Stomach (tissue), 9 donors: ENCODE results near the gene HOXA6. TPM values are rescaled to one million over a fixed set of nuclear protein-coding genes. Genes with fewer than 3 reads are reported as not detected.

Source experiments
- DNase-seq, 2 donors: peaks; one replicate each; pipeline versions ENCODE4 v3.0.0 to v3.0.0-alpha.2; 2013 to 2019
- H3K27ac ChIP-seq, 5 donors: fragments of 200-600 bp in 4 of 5; sonication (generic) in 4 of 5; one replicate each; pipeline ENCODE4 v1.5.1; 2013 to 2019; ENCODE audit warnings: mild to moderate bottlenecking in 1 of 5, moderate library complexity in 1 of 5
- H3K27me3 ChIP-seq, 3 donors: fragments of 200-600 bp; sonication (generic); one replicate each; pipeline ENCODE4 v1.5.1; 2017 to 2019; ENCODE audit warnings: mixed run types in 1 of 3
- H3K36me3 ChIP-seq, 4 donors: fragments of 200-600 bp; sonication (generic); 1 replicate in 3 of 4; 2 replicates in 1 of 4; pipeline ENCODE4 v1.5.1; 2016 to 2019
- H3K4me1 ChIP-seq, 4 donors: fragments of 200-600 bp; sonication (generic); one replicate each; pipeline ENCODE4 v1.5.1; 2016 to 2019
- H3K4me3 ChIP-seq, 4 donors: fragments of 200-600 bp; sonication (generic) in 3 of 4; one replicate each; pipeline ENCODE4 v1.5.1; 2016 to 2019; ENCODE audit warnings: mild to moderate bottlenecking in 1 of 4
- H3K9me3 ChIP-seq, 4 donors: fragments of 200-600 bp; sonication (generic); one replicate each; pipeline ENCODE4 v1.5.1; 2016 to 2019
- EP300 ChIP-seq: sonication (generic); formaldehyde crosslinking; IDR thresholded peaks from one replicate; pipeline ENCODE4 v1.6.1; 2017; ENCODE audit warnings: antibody characterized with exemption
- POLR2A ChIP-seq, 4 donors: fragments of 450-650 bp; IDR thresholded peaks; one replicate each; pipeline ENCODE4 v1.6.1; 2016; ENCODE audit warnings: antibody characterized with exemption in 4 of 4, control low read depth in 2 of 4, mild to moderate bottlenecking in 1 of 4, moderate library complexity in 1 of 4
- POLR2AphosphoS5 ChIP-seq, 3 donors: sonication (generic); formaldehyde crosslinking; IDR thresholded peaks; one replicate each; pipeline ENCODE4 v1.6.1; 2016; ENCODE audit warnings: antibody characterized with exemption in 3 of 3
- WGBS, 5 donors: extraction: QIAGEN DNeasy Blood & Tissue Kit in 3 of 5; methylation state at CpG; one replicate each; pipeline versions ENCODE4 v1.1.5 to v1.1.7; 2013 to 2018; 5-methylcytosine and 5-hydroxymethylcytosine counted together
- intact Hi-C: fragments of 100-400 bp; cut with DNase I; formaldehyde crosslinking; loops from one replicate; pipeline ENCODE4 v1.15.1; 2023; ENCODE audit warnings: low total_unique reads
- polyA plus RNA-seq, 3 donors: library from polyadenylated mRNA; stranded (reverse); fragments of 200-250 nt; gene quantifications; one replicate each; pipeline ENCODE4 v1.2.3, GENCODE V29; 2013
- total RNA-seq, 5 donors: library from RNA; depleted of rRNA; stranded (reverse); fragments of >200 nt; gene quantifications; one replicate each; pipeline versions ENCODE4 v1.1.0 to v1.2.3, GENCODE V29; 2014 to 2016
- TF ChIP-seq, protein P1 (sequence below), 7 experiments: fragments of 450-650 bp in 4 of 7; fragments of 200-600 bp in 3 of 7; sonication (generic) in 3 of 7; IDR thresholded peaks; one replicate each; pipeline ENCODE4 v1.5.1; 2016 to 2019; ENCODE audit warnings: antibody characterized with exemption in 7 of 7, control low read depth in 2 of 7, mild to moderate bottlenecking in 1 of 7
- donor health status: healthy with polysubstance abuse.
- donor health status: Bipolar disorder and iron deficiency.
- donor health status: healthy.

HOXA6 gene
- total and polyA plus RNA-seq, 8 donors: 0.81 to 12.7 (median 3.7) TPM; not detected in 5

DNA sequence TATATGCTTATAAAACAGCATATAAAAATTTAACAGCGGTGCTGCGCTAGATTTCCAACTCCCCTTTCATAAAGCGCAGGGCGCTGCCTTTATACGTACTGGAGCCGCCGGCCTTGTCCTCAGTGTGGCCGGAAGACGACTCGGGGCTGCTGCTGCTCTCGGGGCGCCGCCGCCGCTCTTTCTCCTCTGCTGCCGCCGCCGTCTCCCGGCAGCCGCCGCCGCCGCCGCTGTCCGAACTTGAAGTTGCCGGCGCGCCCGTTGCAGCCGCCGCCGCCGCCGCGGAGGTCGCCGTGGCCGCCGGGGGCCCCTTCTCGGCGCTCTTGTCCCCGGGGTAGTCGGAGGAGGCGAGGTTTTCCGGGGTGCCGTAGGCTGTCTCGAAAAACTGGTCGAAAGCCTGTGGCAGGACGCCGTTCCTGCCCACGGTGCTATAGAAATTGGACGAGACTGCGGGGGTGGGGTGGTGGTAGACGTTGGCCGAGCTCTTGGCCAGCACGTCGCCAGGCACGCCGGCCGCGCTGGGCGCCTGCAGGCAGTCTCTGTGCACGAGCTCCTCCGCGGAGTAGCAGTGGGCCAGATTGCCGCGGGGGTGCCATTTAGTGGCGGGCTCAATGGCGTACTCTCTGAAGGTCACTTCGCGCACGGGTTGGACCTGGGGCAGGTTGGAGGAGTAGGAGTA lies 36.9 kb upstream of the HOXA6 start:
- Histone ChIP-seq H3K36me3 (no peaks in the 10 kb centered on the region), H3K27me3 (peaks cover 74 to 100% (median 95%) of the 10 kb centered on the region in 3 donors), H3K27ac (no peak overlapping the region), H3K9me3 (peaks cover 0 to 16% (median 0%) of the 10 kb centered on the region in 4 donors), H3K4me1 (peaks cover 42 to 64% (median 57%) of the 10 kb centered on the region in 4 donors), H3K4me3 (peak overlapping the region; percentile 18 to 52 (median 40))
- WGBS, 5 donors: 2 to 15% (median 5%) methylated on average over 21 to 72 of the region's 72 CpGs
- DNase-seq: peak; percentile 34 to 67
- intact Hi-C loops: no loop called here
- TF ChIP-seq, protein P1, sequence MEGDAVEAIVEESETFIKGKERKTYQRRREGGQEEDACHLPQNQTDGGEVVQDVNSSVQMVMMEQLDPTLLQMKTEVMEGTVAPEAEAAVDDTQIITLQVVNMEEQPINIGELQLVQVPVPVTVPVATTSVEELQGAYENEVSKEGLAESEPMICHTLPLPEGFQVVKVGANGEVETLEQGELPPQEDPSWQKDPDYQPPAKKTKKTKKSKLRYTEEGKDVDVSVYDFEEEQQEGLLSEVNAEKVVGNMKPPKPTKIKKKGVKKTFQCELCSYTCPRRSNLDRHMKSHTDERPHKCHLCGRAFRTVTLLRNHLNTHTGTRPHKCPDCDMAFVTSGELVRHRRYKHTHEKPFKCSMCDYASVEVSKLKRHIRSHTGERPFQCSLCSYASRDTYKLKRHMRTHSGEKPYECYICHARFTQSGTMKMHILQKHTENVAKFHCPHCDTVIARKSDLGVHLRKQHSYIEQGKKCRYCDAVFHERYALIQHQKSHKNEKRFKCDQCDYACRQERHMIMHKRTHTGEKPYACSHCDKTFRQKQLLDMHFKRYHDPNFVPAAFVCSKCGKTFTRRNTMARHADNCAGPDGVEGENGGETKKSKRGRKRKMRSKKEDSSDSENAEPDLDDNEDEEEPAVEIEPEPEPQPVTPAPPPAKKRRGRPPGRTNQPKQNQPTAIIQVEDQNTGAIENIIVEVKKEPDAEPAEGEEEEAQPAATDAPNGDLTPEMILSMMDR (IDR thresholded peaks at IDR 0.05): no peak
- TF ChIP-seq POLR2A (IDR thresholded peaks at IDR 0.05) (no peak), EP300 (no peak), POLR2AphosphoS5 (IDR thresholded peaks at IDR 0.05) (no peak)

DNA sequence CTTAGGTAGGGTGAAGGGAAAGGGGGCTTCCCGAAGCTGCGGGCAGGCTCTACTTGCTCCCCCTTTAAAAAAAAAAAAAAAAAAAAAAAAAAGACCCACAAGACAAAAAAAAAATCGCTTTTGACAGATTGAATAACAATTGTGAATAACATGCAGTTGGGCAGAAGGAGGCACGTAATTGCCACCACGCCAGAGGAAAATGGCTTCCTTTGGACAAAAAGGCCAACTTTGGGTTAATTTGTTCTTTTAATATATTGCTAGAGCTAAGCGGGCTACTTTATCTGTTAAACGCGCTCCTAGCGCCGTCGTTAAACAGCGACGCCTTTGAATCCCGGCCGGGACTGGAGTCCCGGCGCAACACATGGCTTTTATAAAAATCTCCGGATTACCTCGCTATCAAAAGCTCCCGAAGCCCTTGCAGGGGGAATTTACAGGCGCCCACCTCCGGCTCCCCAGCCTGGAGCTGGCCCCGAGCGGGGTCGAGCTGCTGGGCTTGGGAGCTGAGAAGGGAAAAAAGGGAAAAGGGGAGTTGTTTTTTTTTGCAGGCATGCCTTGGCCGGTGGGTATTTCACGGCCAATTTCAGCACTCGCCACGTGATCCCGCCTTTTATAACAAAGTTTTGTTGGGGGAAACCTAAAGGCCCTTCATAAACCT lies 36.2 kb upstream of the HOXA6 start:
- intact Hi-C loops: no loop called here
- H3K9me3 ChIP-seq: peaks cover 0 to 16% (median 0%) of the 10 kb centered on the region in 4 donors
- TF ChIP-seq, protein P1 (IDR thresholded peaks at IDR 0.05): no peak
- TF ChIP-seq EP300 (no peak), POLR2AphosphoS5 (IDR thresholded peaks at IDR 0.05) (no peak), POLR2A (IDR thresholded peaks at IDR 0.05) (no peak)
- peak in 1 of 2 donors; percentile 23 for DNase-seq
- H3K36me3 ChIP-seq: no peaks in the 10 kb centered on the region
- no peak overlapping the region for H3K27ac ChIP-seq
- peak overlapping the region; percentile 18 to 52 (median 40) for H3K4me3 ChIP-seq
- H3K27me3 ChIP-seq: peaks cover 73 to 100% (median 95%) of the 10 kb centered on the region in 3 donors
- H3K4me1 ChIP-seq: peaks cover 38 to 60% (median 54%) of the 10 kb centered on the region in 4 donors
- WGBS, 5 donors: 3 to 8% (median 6%) methylated on average over 30 of the region's 30 CpGs

DNA sequence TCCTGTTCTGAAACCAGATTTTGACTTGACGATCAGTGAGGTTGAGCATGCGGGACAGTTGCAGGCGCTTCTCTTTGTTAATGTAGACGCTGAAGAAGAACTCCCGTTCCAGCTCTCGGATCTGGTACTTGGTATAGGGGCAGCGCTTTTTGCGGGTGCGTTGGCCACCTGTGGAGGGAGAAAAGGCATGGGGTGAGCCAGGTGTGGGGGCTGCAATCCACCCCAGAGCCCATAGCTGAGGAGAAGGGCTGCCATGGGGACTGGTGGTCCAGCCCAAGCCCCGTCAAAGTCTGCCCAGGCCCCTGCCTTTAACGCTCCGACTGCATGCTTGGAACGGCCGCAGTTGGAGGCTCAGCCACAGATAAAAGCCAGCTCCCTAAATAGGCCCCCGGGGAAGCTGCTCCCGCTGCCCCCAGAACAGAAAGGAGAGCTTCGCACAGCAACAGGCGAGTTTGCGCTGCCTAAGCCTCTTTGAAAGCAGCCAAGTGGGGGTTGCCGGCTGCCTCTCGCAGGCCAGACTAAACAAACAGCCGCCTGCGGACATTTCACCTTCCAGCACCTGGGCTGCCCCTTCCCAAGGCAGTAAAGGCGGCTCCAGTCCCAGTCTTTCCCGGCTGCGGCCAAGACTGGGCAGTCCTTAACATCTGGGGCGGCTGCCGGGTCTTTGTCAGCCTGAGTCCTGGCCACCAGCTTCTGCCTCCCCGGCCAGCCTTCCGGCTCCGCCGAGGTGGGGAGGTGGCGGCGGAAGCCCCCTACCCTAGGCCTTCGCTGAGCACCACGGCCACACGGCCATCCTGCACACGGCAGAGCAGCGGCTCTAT lies 35.5 kb upstream of the HOXA6 start:
- WGBS, 5 donors: 9 to 16% (median 12%) methylated on average over 30 to 39 of the region's 39 CpGs
- no peak for TF ChIP-seq EP300
- no peak for TF ChIP-seq POLR2AphosphoS5 (IDR thresholded peaks at IDR 0.05)
- TF ChIP-seq, protein P1 (IDR thresholded peaks at IDR 0.05): no peak
- no peak for TF ChIP-seq POLR2A (IDR thresholded peaks at IDR 0.05)
- H3K9me3 ChIP-seq: peaks cover 0 to 9% (median 0%) of the 10 kb centered on the region in 4 donors
- H3K27ac ChIP-seq: no peak overlapping the region
- peaks cover 30 to 53% (median 46%) of the 10 kb centered on the region in 4 donors for H3K4me1 ChIP-seq
- H3K36me3 ChIP-seq: no peaks in the 10 kb centered on the region
- H3K4me3 ChIP-seq: peak overlapping the region in 1 of 4 donors; percentile 10
- DNase-seq: peak in 1 of 2 donors; percentile 16
- H3K27me3 ChIP-seq: peaks cover 65 to 100% (median 93%) of the 10 kb centered on the region in 3 donors
- intact Hi-C loops: no loop called here

DNA sequence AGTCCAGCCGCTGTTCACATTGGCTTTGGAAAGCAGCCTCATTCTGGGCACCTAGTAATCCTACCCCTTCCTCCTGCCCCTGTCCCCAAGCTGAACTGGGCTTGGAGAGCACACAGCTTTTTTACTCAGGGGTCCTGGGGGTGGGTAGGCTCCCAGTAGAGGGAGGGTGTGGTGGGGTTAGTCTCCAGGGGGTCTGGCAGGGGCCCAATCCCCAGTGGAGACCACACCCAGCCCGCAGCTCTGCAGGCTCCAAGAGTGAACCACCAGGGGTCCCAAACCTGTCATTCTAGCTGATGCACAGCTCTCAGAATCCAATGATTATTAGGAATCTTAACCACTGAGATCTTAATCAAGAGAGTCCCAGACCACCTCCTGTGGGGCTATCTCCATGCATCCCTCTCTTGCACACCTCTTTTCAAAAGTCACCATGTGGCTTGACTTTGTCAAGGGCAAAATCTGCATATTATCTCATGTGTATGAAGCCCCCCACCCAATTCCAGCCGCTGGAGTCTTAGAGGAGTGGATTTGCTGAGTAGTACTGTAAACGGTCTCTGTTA lies 34.8 kb upstream of the HOXA6 start:
- no peak overlapping the region for H3K27ac ChIP-seq
- peaks cover 0 to 6% (median 0%) of the 10 kb centered on the region in 4 donors for H3K9me3 ChIP-seq
- no peak overlapping the region for H3K4me3 ChIP-seq
- no peaks in the 10 kb centered on the region for H3K36me3 ChIP-seq
- 27 to 42% (median 31%) methylated on average over 3 to 4 of the region's 4 CpGs for WGBS, 5 donors
- H3K27me3 ChIP-seq: peaks cover 60 to 100% (median 93%) of the 10 kb centered on the region in 3 donors
- TF ChIP-seq EP300: no peak
- no peak for TF ChIP-seq POLR2A (IDR thresholded peaks at IDR 0.05)
- TF ChIP-seq, protein P1 (IDR thresholded peaks at IDR 0.05): no peak
- TF ChIP-seq POLR2AphosphoS5 (IDR thresholded peaks at IDR 0.05): no peak
- peak in 1 of 2 donors; percentile 5 for DNase-seq
- peaks cover 25 to 46% (median 40%) of the 10 kb centered on the region in 4 donors for H3K4me1 ChIP-seq
- intact Hi-C loops: no loop called here
